Lower leg skin (tissue), 3 donors: ENCODE measurements around the gene PHF1.

ENCODE experiments used
- POLR2A ChIP-seq, 2 donors: fragments of 450-650 bp; IDR thresholded peaks; one replicate each; pipeline ENCODE4 v1.6.1; 2016 to 2017; ENCODE audit warnings: antibody characterized with exemption in 2 of 2, mild to moderate bottlenecking in 1 of 2, moderate library complexity in 1 of 2
- TF ChIP-seq, protein P1 (sequence below), 3 donors: fragments of 450-650 bp; IDR thresholded peaks; one replicate each; pipeline ENCODE4 v1.5.1; 2016; ENCODE audit warnings: antibody characterized with exemption in 3 of 3, mild to moderate bottlenecking in 3 of 3, moderate library complexity in 2 of 3

DNA sequence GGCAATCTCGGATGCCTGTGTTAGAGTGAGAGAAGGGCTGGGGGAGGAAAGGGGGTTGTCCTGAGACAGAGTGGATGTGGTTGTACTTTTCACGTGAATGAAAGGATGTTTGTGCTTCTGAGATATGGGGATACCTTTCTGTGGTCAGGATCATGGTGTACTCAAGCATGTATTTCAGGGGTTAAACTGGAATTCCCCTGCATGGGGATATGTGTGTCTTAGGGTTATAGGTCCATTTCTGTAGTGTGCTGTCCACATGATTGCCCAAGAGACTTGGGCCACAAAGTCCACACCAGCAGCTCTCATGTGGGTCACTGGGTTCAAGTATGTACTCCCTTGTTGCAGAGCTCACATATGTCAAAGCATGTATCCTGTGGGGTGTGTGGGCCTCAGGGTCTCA is 19.5 kb downstream of the PHF1 start:
- TF ChIP-seq POLR2A (IDR thresholded peaks at IDR 0.05): no peak
- TF ChIP-seq, protein P1, sequence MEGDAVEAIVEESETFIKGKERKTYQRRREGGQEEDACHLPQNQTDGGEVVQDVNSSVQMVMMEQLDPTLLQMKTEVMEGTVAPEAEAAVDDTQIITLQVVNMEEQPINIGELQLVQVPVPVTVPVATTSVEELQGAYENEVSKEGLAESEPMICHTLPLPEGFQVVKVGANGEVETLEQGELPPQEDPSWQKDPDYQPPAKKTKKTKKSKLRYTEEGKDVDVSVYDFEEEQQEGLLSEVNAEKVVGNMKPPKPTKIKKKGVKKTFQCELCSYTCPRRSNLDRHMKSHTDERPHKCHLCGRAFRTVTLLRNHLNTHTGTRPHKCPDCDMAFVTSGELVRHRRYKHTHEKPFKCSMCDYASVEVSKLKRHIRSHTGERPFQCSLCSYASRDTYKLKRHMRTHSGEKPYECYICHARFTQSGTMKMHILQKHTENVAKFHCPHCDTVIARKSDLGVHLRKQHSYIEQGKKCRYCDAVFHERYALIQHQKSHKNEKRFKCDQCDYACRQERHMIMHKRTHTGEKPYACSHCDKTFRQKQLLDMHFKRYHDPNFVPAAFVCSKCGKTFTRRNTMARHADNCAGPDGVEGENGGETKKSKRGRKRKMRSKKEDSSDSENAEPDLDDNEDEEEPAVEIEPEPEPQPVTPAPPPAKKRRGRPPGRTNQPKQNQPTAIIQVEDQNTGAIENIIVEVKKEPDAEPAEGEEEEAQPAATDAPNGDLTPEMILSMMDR (IDR thresholded peaks at IDR 0.05): no peak
